K562 (cell line): ENCODE data around the gene FTSJ1. TPM values are rescaled to one million over a fixed set of nuclear protein-coding genes. Genes with fewer than 3 reads are reported as not detected.

Experiments used
- ATAC-seq: fragments of 200-7000 bp; cut with Tn5 transposase; 3 replicates; pipeline ENCODE4 v1.9.1; 2020; ENCODE audit warnings: moderate library complexity
- BruUV-seq: library from RNA; stranded (reverse); fragments of 400-500 nt; replicated peaks from 2 replicates; lab custom pipeline; 2021; lab: Mats Ljungman, UMichigan
- CTCF ChIA-PET: fragments of 300-600 bp; formaldehyde crosslinking; extraction: SDS; loops from one replicate; lab custom pipeline; 2021; ENCODE audit warnings: low intra/inter-chr PET ratio; lab: Yijun Ruan, JAX
- POLR2A ChIA-PET: fragments of 300-600, 350-650 bp; sonication (Branson Sonifier 250); formaldehyde crosslinking; extraction: SDS; loops from one replicate; lab custom pipeline; 2021; ENCODE audit warnings: antibody characterized with exemption, inconsistent platforms; lab: Yijun Ruan, JAX
- DNase-seq, 4 experiments: peaks; one replicate each; pipeline versions ENCODE4 v3.0.0 to v3.0.0-alpha.2; 2011 to 2018; ENCODE audit warnings: low spot score in 3 of 4, mixed read lengths in 3 of 4; ENCODE audit errors: extremely low read depth in 1 of 4
- FAIRE-seq: peaks from 2 replicates; lab custom pipeline; 2011; peaks lifted over from hg19 to GRCh38; lab: Jason Lieb, UNC
- H2AFZ ChIP-seq: 2 replicates; pipeline ENCODE4 v1.6.0; 2011; ENCODE audit warnings: low read depth, low read length, control low read depth, inconsistent platforms
- H3K27ac ChIP-seq: fragments of 200-600 bp; 3 replicates; pipeline ENCODE4 v1.8.0; 2011; ENCODE audit warnings: low read depth, mild to moderate bottlenecking, control low read depth, inconsistent platforms, low read length, moderate library complexity, mixed read lengths; ENCODE audit errors: extremely low read depth
- H3K27me3 ChIP-seq, 2 experiments: fragments of 300-600 bp in 1 of 2; 2 replicates in 1 of 2; 3 replicates in 1 of 2; pipeline versions ENCODE4 v1.6.0 to v1.8.0; 2011; ENCODE audit warnings: inconsistent platforms in 2 of 2, low read length in 2 of 2, mild to moderate bottlenecking in 1 of 2, mixed read lengths in 1 of 2, moderate library complexity in 1 of 2; ENCODE audit not compliant: control insufficient read depth in 2 of 2, insufficient read depth in 2 of 2
- H3K36me3 ChIP-seq: fragments of 300-600 bp; 3 replicates; pipeline ENCODE4 v1.8.0; 2011; ENCODE audit warnings: mild to moderate bottlenecking, low read length, inconsistent platforms; ENCODE audit not compliant: control insufficient read depth, insufficient read depth
- H3K4me1 ChIP-seq, 2 experiments: fragments of 200-600 bp in 1 of 2; replicated peaks in 1 of 2; 2 replicates in 1 of 2; 3 replicates in 1 of 2; pipeline versions ENCODE4 v1.5.1 to v1.8.0; 2011; ENCODE audit warnings: inconsistent platforms in 2 of 2, low read length in 2 of 2, mild to moderate bottlenecking in 1 of 2, mixed read lengths in 1 of 2, moderate library complexity in 1 of 2; ENCODE audit not compliant: control insufficient read depth in 2 of 2, insufficient read depth in 2 of 2
- H3K4me2 ChIP-seq: 2 replicates; pipeline ENCODE4 v1.6.1; 2011; ENCODE audit warnings: low read length, control low read depth, inconsistent platforms, mixed read lengths; ENCODE audit not compliant: insufficient read depth
- H3K4me3 ChIP-seq: fragments of 200-600 bp; sonication (generic), shearing (Covaris generic); 2 replicates; pipeline ENCODE4 v1.5.1; 2016; ENCODE audit warnings: control low read depth, inconsistent platforms
- H3K79me2 ChIP-seq: fragments of 200-600 bp; 3 replicates; pipeline ENCODE4 v1.8.0; 2011; ENCODE audit warnings: low read length, inconsistent platforms; ENCODE audit not compliant: control insufficient read depth, insufficient read depth
- H3K9ac ChIP-seq, 2 experiments: 2 replicates each; pipeline versions ENCODE4 v1.6.0 to v1.6.1; 2011; ENCODE audit warnings: low read depth in 2 of 2, low read length in 2 of 2, control low read depth in 1 of 2, inconsistent platforms in 1 of 2, mild to moderate bottlenecking in 1 of 2, mixed read lengths in 1 of 2; ENCODE audit not compliant: insufficient read depth in 1 of 2
- H3K9me1 ChIP-seq: one replicate; pipeline ENCODE4 v1.6.0; 2011; ENCODE audit warnings: inconsistent platforms, mild to moderate bottlenecking, low read length, moderate library complexity; ENCODE audit not compliant: control insufficient read depth, insufficient read depth
- H3K9me3 ChIP-seq: replicated peaks from 2 replicates; pipeline ENCODE4 v1.5.1; 2011; ENCODE audit warnings: low read depth, low read length, inconsistent platforms; ENCODE audit not compliant: control insufficient read depth, insufficient read depth
- H4K20me1 ChIP-seq: replicated peaks from 2 replicates; pipeline ENCODE4 v1.6.1; 2011; ENCODE audit warnings: low read length, inconsistent platforms, mixed read lengths; ENCODE audit not compliant: control insufficient read depth, insufficient read depth
- CREB1 ChIP-seq, 2 experiments: sonication (generic) in 1 of 2; formaldehyde crosslinking in 1 of 2; IDR thresholded peaks; 2 replicates each; pipeline versions ENCODE4 v1.6.1 to v1.8.0; 2012 to 2022; ENCODE audit warnings: inconsistent platforms in 1 of 2, mild to moderate bottlenecking in 1 of 2, missing genetic modification reagents in 1 of 2, moderate library complexity in 1 of 2
- DDX20 ChIP-seq: fragments of 450-650 bp; IDR thresholded peaks from 2 replicates; pipeline ENCODE4 v1.6.1; 2016; ENCODE audit warnings: missing genetic modification characterization, low read depth, mild to moderate bottlenecking, missing compliant biosample characterization, moderate library complexity
- EHMT2 ChIP-seq: fragments of 450-650 bp; IDR thresholded peaks from 2 replicates; pipeline ENCODE4 v1.6.1; 2018; ENCODE audit warnings: antibody characterized with exemption
- FOXK2 ChIP-seq, 2 experiments: fragments of 450-650 bp; IDR thresholded peaks in 1 of 2; conservative IDR thresholded peaks in 1 of 2; 2 replicates each; pipeline ENCODE4 v1.6.1; 2016; ENCODE audit warnings: low read depth in 2 of 2, mild to moderate bottlenecking in 1 of 2
- MECOM ChIP-seq: fragments of 250-450 bp; sonication (Bioruptor Pico); IDR thresholded peaks from 2 replicates; pipeline ENCODE4 v1.8.0; 2022; ENCODE audit warnings: inconsistent platforms
- SIN3B ChIP-seq: fragments of 450-650 bp; IDR thresholded peaks from 2 replicates; pipeline ENCODE4 v1.6.1; 2017; ENCODE audit warnings: low read depth, mild to moderate bottlenecking, moderate library complexity
- SMAD1 ChIP-seq: fragments of 150-350 bp; IDR thresholded peaks from 2 replicates; pipeline ENCODE4 v1.6.1; 2014; ENCODE audit warnings: low read length, low read depth; ENCODE audit not compliant: partially characterized antibody
- SMAD2 ChIP-seq: fragments of 150-350 bp; IDR thresholded peaks from 2 replicates; pipeline ENCODE4 v1.6.1; 2014; ENCODE audit warnings: low read depth, mild to moderate bottlenecking, low read length
- SMC3 ChIP-seq: conservative IDR thresholded peaks from 2 replicates; pipeline ENCODE4 v1.6.1; 2011; ENCODE audit warnings: low read depth, low read length, improper control_type of control experiment; ENCODE audit not compliant: insufficient read depth
- WGBS: fragments of 100-300 bp; shearing (Covaris generic); methylation state at CpG from one replicate; pipeline ENCODE4 v1.1.6; 2016; ENCODE audit warnings: low coverage, mixed read lengths; ENCODE audit not compliant: insufficient coverage; ENCODE audit errors: missing lambda C conversion rate; 5-methylcytosine and 5-hydroxymethylcytosine counted together
- in situ Hi-C: fragments of 300-500 bp; cut with MboI; formaldehyde crosslinking; loops from 4 replicates; pipeline ENCODE4 v1.15.0; 2018; ENCODE audit warnings: inconsistent platforms, mixed read lengths
- intact Hi-C: fragments of 100-400 bp; cut with micrococcal nuclease; formaldehyde crosslinking; loops from 2 replicates; pipeline ENCODE4 v1.14.2; 2022
- polyA plus RNA-seq, 8 experiments: library from polyadenylated mRNA; depleted of rRNA in 4 of 8; stranded (reverse) in 5 of 8; unstranded in 3 of 8; fragments of >200 nt; fragmentation: Nextera tagmentation in 2 of 8; fragmentation: Illumina TruSeq in 1 of 8; extraction: Ambion mirVana in 2 of 8; extraction: Trizol in 1 of 8; gene quantifications; 2 replicates each; pipeline versions ENCODE4 v1.2.1 to v1.2.3, GENCODE V29; 2011 to 2014; ENCODE audit warnings: inconsistent platforms in 1 of 8, missing spikeins in 1 of 8
- total RNA-seq, 7 experiments: library from RNA; depleted of rRNA in 6 of 7; stranded (reverse); fragments of >200 nt in 6 of 7; fragmentation: Illumina TruSeq in 2 of 7; extraction: Trizol in 2 of 7; gene quantifications; 2 replicates each; pipeline versions ENCODE4 v1.2.1 to v1.2.3, GENCODE V29; 2011 to 2021; ENCODE audit warnings: low replicate concordance in 1 of 7
- TF ChIP-seq, protein P1 (sequence below): fragments of 450-650 bp; formaldehyde crosslinking; IDR thresholded peaks from 2 replicates; pipeline ENCODE4 v1.4.0; 2020; ENCODE audit warnings: mild to moderate bottlenecking, moderate library complexity
- TF ChIP-seq, protein P2 (sequence below): sonication (generic); formaldehyde crosslinking; IDR thresholded peaks from 2 replicates; pipeline ENCODE4 v1.8.0; 2022; ENCODE audit warnings: mild to moderate bottlenecking, missing genetic modification reagents
- TF ChIP-seq, protein P3 (sequence below), 2 experiments: fragments of 450-650 bp; formaldehyde crosslinking in 1 of 2; IDR thresholded peaks; 2 replicates each; pipeline versions ENCODE4 v1.4.0 to v1.6.1; 2014 to 2020; ENCODE audit warnings: mild to moderate bottlenecking in 2 of 2, borderline replicate concordance in 1 of 2, low read depth in 1 of 2

Gene FTSJ1
- total and polyA plus RNA-seq, 9 of the 15 experiments (the other 6 are each of a cell fraction or from before 2014, with no cell fraction given) = 12.2 to 95.6 (median 71.6) TPM

DNA sequence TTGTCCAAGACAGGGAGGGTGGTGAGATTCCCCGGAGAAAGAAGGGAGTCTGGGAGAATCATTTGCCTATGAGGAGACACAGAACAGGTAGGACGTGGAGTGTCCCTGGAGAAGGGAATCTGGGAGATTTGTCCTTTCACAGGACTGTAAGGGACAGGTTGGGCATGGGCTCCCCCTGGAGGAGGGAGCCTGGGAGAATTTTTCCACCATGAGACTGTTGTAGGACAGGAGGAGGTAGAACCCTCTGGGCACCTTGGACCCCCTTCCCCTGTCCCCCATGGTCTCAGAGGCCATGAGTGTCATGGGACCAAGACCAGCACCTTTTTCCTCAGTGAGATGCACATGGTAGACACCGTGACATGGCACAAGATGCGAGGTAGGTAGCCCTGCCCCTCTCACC lies 35.6 kb downstream of the FTSJ1 start:
- BruUV-seq = no TSS peak
- no peak overlapping the region for H3K4me3 ChIP-seq
- no peaks in the 10 kb centered on the region for H3K27me3 ChIP-seq
- no peak overlapping the region for H2AFZ ChIP-seq
- ChIA-PET CTCF (interaction anchor here (0.5 kb wide), 1 partner anchor 477 kb away, joined by 3 read pairs; no protein-coding TSS in a partner anchor), POLR2A (no interaction called here)
- FAIRE-seq = no peak
- H3K36me3 ChIP-seq = no peaks in the 10 kb centered on the region; the same call in 2 of the 3 replicates
- H3K79me2 ChIP-seq = peaks cover 5% of the 10 kb centered on the region; the same call in 2 of the 3 replicates
- H4K20me1 ChIP-seq = no peaks in the 10 kb centered on the region
- no peak for ATAC-seq
- in situ Hi-C loops (no loop called here), intact Hi-C loops (no loop called here)
- 0% methylated on average over 2 of the region's 4 CpGs for WGBS
- no peak overlapping the region for H3K9ac ChIP-seq
- H3K9me1 ChIP-seq = peaks cover 2% of the 10 kb centered on the region
- no peak overlapping the region for H3K27ac ChIP-seq
- no peak overlapping the region for H3K4me2 ChIP-seq
- peak in 1 of 4 experiments; percentile 31 for DNase-seq
- H3K9me3 ChIP-seq = no peaks in the 10 kb centered on the region
- peaks cover 17 to 47% of the 10 kb centered on the region in 2 experiments; a peak in 4 of 5 replicates for H3K4me1 ChIP-seq
- TF ChIP-seq, protein P1, sequence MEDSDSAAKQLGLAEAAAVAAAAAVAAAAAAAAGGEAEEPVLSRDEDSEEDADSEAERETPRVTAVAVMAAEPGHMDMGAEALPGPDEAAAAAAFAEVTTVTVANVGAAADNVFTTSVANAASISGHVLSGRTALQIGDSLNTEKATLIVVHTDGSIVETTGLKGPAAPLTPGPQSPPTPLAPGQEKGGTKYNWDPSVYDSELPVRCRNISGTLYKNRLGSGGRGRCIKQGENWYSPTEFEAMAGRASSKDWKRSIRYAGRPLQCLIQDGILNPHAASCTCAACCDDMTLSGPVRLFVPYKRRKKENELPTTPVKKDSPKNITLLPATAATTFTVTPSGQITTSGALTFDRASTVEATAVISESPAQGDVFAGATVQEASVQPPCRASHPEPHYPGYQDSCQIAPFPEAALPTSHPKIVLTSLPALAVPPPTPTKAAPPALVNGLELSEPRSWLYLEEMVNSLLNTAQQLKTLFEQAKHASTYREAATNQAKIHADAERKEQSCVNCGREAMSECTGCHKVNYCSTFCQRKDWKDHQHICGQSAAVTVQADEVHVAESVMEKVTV = 0 out of 2 replicates have a peak, but pooled peaks have one; percentile 20
- TF ChIP-seq EHMT2 = no peak
- no peak for TF ChIP-seq FOXK2 (conservative IDR thresholded peaks at IDR 0.05 in 1 of 2, IDR thresholded peaks at IDR 0.05 in 1 of 2; ENCODE audit: low read depth in 2 of 2)
- no peak for TF ChIP-seq SMAD2
- no peak for TF ChIP-seq DDX20 (tag)
- TF ChIP-seq SMAD1 = no peak
- TF ChIP-seq, protein P2, sequence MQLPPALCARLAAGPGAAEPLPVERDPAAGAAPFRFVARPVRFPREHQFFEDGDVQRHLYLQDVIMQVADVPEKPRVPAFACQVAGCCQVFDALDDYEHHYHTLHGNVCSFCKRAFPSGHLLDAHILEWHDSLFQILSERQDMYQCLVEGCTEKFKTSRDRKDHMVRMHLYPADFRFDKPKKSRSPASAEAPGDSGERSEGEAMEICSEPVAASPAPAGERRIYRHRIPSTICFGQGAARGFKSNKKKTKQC (CRISPR knock-in tag) = no peak
- TF ChIP-seq SMC3 = 0 out of 2 replicates have a peak, but pooled peaks have one; percentile 11
- TF ChIP-seq, protein P3, sequence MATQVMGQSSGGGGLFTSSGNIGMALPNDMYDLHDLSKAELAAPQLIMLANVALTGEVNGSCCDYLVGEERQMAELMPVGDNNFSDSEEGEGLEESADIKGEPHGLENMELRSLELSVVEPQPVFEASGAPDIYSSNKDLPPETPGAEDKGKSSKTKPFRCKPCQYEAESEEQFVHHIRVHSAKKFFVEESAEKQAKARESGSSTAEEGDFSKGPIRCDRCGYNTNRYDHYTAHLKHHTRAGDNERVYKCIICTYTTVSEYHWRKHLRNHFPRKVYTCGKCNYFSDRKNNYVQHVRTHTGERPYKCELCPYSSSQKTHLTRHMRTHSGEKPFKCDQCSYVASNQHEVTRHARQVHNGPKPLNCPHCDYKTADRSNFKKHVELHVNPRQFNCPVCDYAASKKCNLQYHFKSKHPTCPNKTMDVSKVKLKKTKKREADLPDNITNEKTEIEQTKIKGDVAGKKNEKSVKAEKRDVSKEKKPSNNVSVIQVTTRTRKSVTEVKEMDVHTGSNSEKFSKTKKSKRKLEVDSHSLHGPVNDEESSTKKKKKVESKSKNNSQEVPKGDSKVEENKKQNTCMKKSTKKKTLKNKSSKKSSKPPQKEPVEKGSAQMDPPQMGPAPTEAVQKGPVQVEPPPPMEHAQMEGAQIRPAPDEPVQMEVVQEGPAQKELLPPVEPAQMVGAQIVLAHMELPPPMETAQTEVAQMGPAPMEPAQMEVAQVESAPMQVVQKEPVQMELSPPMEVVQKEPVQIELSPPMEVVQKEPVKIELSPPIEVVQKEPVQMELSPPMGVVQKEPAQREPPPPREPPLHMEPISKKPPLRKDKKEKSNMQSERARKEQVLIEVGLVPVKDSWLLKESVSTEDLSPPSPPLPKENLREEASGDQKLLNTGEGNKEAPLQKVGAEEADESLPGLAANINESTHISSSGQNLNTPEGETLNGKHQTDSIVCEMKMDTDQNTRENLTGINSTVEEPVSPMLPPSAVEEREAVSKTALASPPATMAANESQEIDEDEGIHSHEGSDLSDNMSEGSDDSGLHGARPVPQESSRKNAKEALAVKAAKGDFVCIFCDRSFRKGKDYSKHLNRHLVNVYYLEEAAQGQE (IDR thresholded peaks at IDR 0.05; ENCODE audit: borderline replicate concordance) = peak; percentile 21; the same call in 1 of the 2 replicates
- TF ChIP-seq, protein P3 (CRISPR knock-in tag; IDR thresholded peaks at IDR 0.05; ENCODE audit: low read depth) = no peak
- TF ChIP-seq MECOM (CRISPR knock-in tag) = no peak
- no peak for TF ChIP-seq SIN3B
- no peak for TF ChIP-seq CREB1 (IDR thresholded peaks at IDR 0.05)
- no peak for TF ChIP-seq CREB1 (CRISPR knock-in tag; IDR thresholded peaks at IDR 0.05)
